ENCODE data around the gene KHDRBS1. TPM values are rescaled to one million over a fixed set of nuclear protein-coding genes. Genes with fewer than 3 reads are reported as not detected.

The KHDRBS1 gene
- total RNA-seq: 36.6 and 62.8 TPM in 2 replicates

GRCh38 chr1:32013386-32014198, at the start of gene KHDRBS1:
KHDRBS1 (plus strand) TSS chr1:32013868; CDS start chr1:32013996, 128 bp downstream.

GRCh38 chr1:32072622-32073298, 59.1 kb downstream of the KHDRBS1 start, which contains the start of gene TMEM39B:
TMEM39B (plus strand) TSS chr1:32072939; CDS start chr1:32073048, 109 bp downstream.

Other genes with a start within 250 kb of the KHDRBS1 start
- 0.34 and 2.8 TPM in 2 replicates for gene ADGRB2, start 249.5 kb upstream of the KHDRBS1 start, total RNA-seq
- gene SPOCD1, start 197.8 kb upstream of the KHDRBS1 start, total RNA-seq: 8.5 and 26.3 TPM in 2 replicates
- 215 and 275 TPM in 2 replicates for gene PTP4A2, start 75.5 kb upstream of the KHDRBS1 start, total RNA-seq
- 2.4 and 4.5 TPM in 2 replicates for gene TMEM39B, start 59.1 kb downstream of the KHDRBS1 start, total RNA-seq
- gene KPNA6, start 94.2 kb downstream of the KHDRBS1 start, total RNA-seq: 38.3 and 57.2 TPM in 2 replicates
- gene TXLNA, start 165.8 kb downstream of the KHDRBS1 start, total RNA-seq: 61.2 and 74.8 TPM in 2 replicates
- gene CCDC28B, start 186.7 kb downstream of the KHDRBS1 start, total RNA-seq: 2.7 and 3.5 TPM in 2 replicates
- 1.9 and 3.1 TPM in 2 replicates for gene IQCC, start 191.8 kb downstream of the KHDRBS1 start, total RNA-seq
- gene DCDC2B, start 195.2 kb downstream of the KHDRBS1 start, total RNA-seq: not detected in 2 replicates
- 10.9 and 11.2 TPM in 2 replicates for gene TMEM234, start 208.5 kb downstream of the KHDRBS1 start, total RNA-seq
- 235 and 510 TPM in 2 replicates for gene EIF3I, start 208.5 kb downstream of the KHDRBS1 start, total RNA-seq
- gene FAM167B, start 233.4 kb downstream of the KHDRBS1 start, total RNA-seq: 0.34 TPM in 1 of 2 replicates, not detected in the other
- gene LCK, start 237.4 kb downstream of the KHDRBS1 start, total RNA-seq: under 0.01 TPM in 1 of 2 replicates, not detected in the other